KMS-11 (cell line): Measurements from ENCODE around the gene IGSF9.

ENCODE experiments used
- H2AFZ ChIP-seq: fragments of 200-600 bp; sonication (generic); 2 replicates; pipeline ENCODE4 v1.6.1; 2016; ENCODE audit warnings: antibody characterized with exemption, mixed run types, low read depth
- H3K27ac ChIP-seq: fragments of 200-600 bp; sonication (generic); 2 replicates; pipeline ENCODE4 v1.6.1; 2016; ENCODE audit warnings: mild to moderate bottlenecking, mixed run types
- H3K27me3 ChIP-seq: fragments of 200-600 bp; sonication (generic); 2 replicates; pipeline ENCODE4 v1.6.1; 2017; ENCODE audit warnings: mild to moderate bottlenecking, low read depth, mixed run types, moderate library complexity; ENCODE audit not compliant: insufficient read depth
- H3K36me3 ChIP-seq: fragments of 200-600 bp; sonication (generic); 2 replicates; pipeline ENCODE4 v1.6.1; 2017; ENCODE audit warnings: mild to moderate bottlenecking, mixed run types; ENCODE audit not compliant: insufficient read depth
- H3K4me1 ChIP-seq: fragments of 200-600 bp; sonication (generic); 2 replicates; pipeline ENCODE4 v1.6.1; 2016; ENCODE audit warnings: mild to moderate bottlenecking, low read depth, mixed run types; ENCODE audit not compliant: poor library complexity, severe bottlenecking
- H3K4me2 ChIP-seq: fragments of 200-600 bp; sonication (generic); 2 replicates; pipeline ENCODE4 v1.7.0; 2016; ENCODE audit warnings: mild to moderate bottlenecking, mixed run types
- H3K4me3 ChIP-seq: fragments of 200-600 bp; sonication (generic); IDR thresholded peaks from 2 replicates; pipeline ENCODE4 v1.6.1; 2017; ENCODE audit warnings: low read depth, low read length, mixed read lengths; ENCODE audit not compliant: insufficient read depth
- H3K79me2 ChIP-seq: fragments of 200-600 bp; sonication (generic); 2 replicates; pipeline ENCODE4 v1.6.1; 2016; ENCODE audit warnings: low read depth, mixed run types; ENCODE audit not compliant: insufficient read depth
- H3K9ac ChIP-seq: fragments of 200-600 bp; sonication (generic); 2 replicates; pipeline ENCODE4 v1.6.1; 2016; ENCODE audit warnings: mild to moderate bottlenecking, mixed run types
- H4K20me1 ChIP-seq: fragments of 200-600 bp; sonication (generic); 2 replicates; pipeline ENCODE4 v1.6.1; 2016; ENCODE audit warnings: mild to moderate bottlenecking, mixed run types; ENCODE audit not compliant: insufficient read depth
- TF ChIP-seq, protein P1 (sequence below): fragments of 200-600 bp; sonication (generic); conservative IDR thresholded peaks from 2 replicates; pipeline ENCODE4 v1.6.1; 2017; ENCODE audit warnings: low read depth, mild to moderate bottlenecking, antibody characterized with exemption, low read length, moderate library complexity, mixed read lengths

Gene IGSF9

GRCh38 chr1:159936273-159936904, 9.0 kb downstream of the IGSF9 start:
- no peak overlapping the region for H3K9ac ChIP-seq
- peak overlapping the region; percentile 4; the same call in 1 of the 2 replicates for H3K4me2 ChIP-seq
- peaks cover 21% of the 10 kb centered on the region for H3K4me1 ChIP-seq
- no peak overlapping the region for H3K4me3 ChIP-seq
- no peaks in the 10 kb centered on the region for H3K36me3 ChIP-seq
- H3K27me3 ChIP-seq: no peaks in the 10 kb centered on the region
- H3K79me2 ChIP-seq: no peaks in the 10 kb centered on the region
- TF ChIP-seq, protein P1, sequence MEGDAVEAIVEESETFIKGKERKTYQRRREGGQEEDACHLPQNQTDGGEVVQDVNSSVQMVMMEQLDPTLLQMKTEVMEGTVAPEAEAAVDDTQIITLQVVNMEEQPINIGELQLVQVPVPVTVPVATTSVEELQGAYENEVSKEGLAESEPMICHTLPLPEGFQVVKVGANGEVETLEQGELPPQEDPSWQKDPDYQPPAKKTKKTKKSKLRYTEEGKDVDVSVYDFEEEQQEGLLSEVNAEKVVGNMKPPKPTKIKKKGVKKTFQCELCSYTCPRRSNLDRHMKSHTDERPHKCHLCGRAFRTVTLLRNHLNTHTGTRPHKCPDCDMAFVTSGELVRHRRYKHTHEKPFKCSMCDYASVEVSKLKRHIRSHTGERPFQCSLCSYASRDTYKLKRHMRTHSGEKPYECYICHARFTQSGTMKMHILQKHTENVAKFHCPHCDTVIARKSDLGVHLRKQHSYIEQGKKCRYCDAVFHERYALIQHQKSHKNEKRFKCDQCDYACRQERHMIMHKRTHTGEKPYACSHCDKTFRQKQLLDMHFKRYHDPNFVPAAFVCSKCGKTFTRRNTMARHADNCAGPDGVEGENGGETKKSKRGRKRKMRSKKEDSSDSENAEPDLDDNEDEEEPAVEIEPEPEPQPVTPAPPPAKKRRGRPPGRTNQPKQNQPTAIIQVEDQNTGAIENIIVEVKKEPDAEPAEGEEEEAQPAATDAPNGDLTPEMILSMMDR: peak; percentile 100
- H2AFZ ChIP-seq: peak overlapping the region; percentile 8; the same call in 1 of the 2 replicates
- H3K27ac ChIP-seq: no peak overlapping the region
- H4K20me1 ChIP-seq: no peaks in the 10 kb centered on the region

- Histone ChIP-seq H2AFZ (0 out of 2 replicates have a peak overlapping the region, but pooled peaks have one; percentile 8), H3K9ac (no peak overlapping the region), H3K4me3 (no peak overlapping the region), H3K27me3 (no peaks in the 10 kb centered on the region), H4K20me1 (no peaks in the 10 kb centered on the region), H3K4me2 (no peak overlapping the region; the same call in 1 of the 2 replicates), H3K27ac (no peak overlapping the region), H3K4me1 (peaks cover 21% of the 10 kb centered on the region), H3K79me2 (no peaks in the 10 kb centered on the region), H3K36me3 (no peaks in the 10 kb centered on the region)
- TF ChIP-seq, protein P1: no peak
Measured at GRCh38 chr1:159935719-159936272, 9.6 kb downstream of the IGSF9 start.

DNA sequence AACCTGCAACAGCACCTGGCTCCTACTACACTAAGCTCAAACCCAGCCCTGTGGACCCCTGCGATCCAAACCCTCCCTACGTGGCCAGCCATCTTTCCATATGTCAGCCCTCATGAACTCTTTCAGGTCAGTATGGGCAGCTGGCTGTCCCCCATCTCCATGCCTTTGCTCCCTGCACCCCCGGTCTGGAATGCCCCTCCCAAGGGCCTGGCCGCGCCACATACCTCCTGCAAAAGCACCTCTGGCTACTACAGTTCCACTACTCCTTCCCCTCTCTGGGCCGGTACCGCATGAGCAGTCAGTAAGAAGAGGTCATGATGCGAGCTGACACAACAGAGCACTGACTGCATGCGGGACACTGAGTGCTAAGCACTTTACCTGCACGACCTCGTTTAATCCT, 10.1 kb downstream of the IGSF9 start:
- H3K27me3 ChIP-seq: no peaks in the 10 kb centered on the region
- no peaks in the 10 kb centered on the region for H4K20me1 ChIP-seq
- TF ChIP-seq, protein P1: no peak
- H3K4me2 ChIP-seq: no peak overlapping the region
- H3K27ac ChIP-seq: no peak overlapping the region
- H3K4me3 ChIP-seq: no peak overlapping the region
- H2AFZ ChIP-seq: no peak overlapping the region
- no peaks in the 10 kb centered on the region for H3K36me3 ChIP-seq
- peaks cover 21% of the 10 kb centered on the region for H3K4me1 ChIP-seq
- H3K79me2 ChIP-seq: no peaks in the 10 kb centered on the region
- no peak overlapping the region for H3K9ac ChIP-seq

GRCh38 chr1:159934136-159935039, 11.0 kb downstream of the IGSF9 start:
- peaks cover 21% of the 10 kb centered on the region for H3K4me1 ChIP-seq
- H3K36me3 ChIP-seq: no peaks in the 10 kb centered on the region
- H3K4me3 ChIP-seq: no peak overlapping the region
- H3K79me2 ChIP-seq: no peaks in the 10 kb centered on the region
- H3K27me3 ChIP-seq: no peaks in the 10 kb centered on the region
- H3K9ac ChIP-seq: no peak overlapping the region
- H4K20me1 ChIP-seq: no peaks in the 10 kb centered on the region
- TF ChIP-seq, protein P1: no peak
- H2AFZ ChIP-seq: no peak overlapping the region
- no peak overlapping the region for H3K4me2 ChIP-seq
- no peak overlapping the region for H3K27ac ChIP-seq
